Measurements from ENCODE around the gene CDIPT.
A peak's percentile ranks its signal among the peaks of the same experiment; 100 is the strongest.
"Not testable (repeated sequence)": the region's sequence is repeated elsewhere in the genome, so short reads cannot be mapped to it uniquely, and the experiment has no call there.

Gene CDIPT

DNA sequence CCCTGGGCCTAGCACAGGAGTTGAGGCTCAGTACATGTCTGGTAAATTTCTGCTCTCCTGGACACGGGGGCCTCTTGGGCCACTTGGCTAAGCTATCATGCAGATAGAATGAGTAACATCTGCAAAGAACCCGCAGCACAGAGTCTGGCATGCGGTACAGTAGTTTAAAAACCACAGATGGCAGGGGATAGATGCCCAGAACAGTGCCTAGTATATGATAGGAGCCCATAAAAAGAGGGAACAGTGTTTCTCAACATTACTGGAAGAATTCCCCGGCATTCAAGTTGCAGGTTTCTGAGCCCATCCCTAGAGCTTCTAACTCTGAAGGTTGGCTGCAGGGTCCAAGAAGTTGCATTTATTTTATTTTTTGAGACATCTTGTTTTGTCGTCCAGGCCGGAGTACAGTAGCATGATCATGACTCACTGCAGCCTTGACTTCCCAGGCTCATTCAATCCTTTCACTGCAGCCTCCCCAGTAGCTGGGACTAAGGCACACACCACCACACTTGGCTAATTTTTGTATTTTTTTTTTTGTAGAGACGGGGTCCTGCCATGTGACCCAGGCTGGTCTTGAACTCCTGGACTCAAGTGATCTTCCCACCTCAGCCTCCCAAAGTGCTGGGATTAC is 5.8 kb downstream of the CDIPT start:
- DNase-seq, result peak; percentile 17

- DNase-seq, result no peak
Observed at GRCh38 chr16:29854520-29855100, 8.4 kb downstream of the CDIPT start.

- DNase-seq, result no peak
Observed at GRCh38 chr16:29852654-29853053, 10.4 kb downstream of the CDIPT start.

DNA sequence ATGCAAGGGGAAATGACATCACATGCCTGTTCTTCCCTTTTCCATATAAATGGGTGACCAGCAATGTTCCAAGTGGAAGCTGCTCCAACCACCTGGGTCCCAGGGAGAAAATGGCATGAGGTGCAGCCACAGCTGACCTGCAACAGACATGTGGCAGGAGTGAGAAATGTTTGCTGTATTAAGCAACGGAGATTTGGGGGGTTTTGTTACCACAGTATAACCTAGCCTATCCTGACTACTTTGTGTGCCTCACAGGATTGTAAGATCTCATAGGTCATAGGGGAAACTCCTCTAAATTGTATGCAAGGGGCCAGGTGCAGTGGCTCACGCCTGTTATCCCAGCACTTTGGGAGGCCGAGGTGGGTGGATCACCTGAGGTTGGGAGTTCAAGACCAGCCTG is 12.0 kb downstream of the CDIPT start:
- no peak for DNase-seq

- DNase-seq, result no peak
Observed at GRCh38 chr16:29849505-29849904, 13.5 kb downstream of the CDIPT start.

DNA sequence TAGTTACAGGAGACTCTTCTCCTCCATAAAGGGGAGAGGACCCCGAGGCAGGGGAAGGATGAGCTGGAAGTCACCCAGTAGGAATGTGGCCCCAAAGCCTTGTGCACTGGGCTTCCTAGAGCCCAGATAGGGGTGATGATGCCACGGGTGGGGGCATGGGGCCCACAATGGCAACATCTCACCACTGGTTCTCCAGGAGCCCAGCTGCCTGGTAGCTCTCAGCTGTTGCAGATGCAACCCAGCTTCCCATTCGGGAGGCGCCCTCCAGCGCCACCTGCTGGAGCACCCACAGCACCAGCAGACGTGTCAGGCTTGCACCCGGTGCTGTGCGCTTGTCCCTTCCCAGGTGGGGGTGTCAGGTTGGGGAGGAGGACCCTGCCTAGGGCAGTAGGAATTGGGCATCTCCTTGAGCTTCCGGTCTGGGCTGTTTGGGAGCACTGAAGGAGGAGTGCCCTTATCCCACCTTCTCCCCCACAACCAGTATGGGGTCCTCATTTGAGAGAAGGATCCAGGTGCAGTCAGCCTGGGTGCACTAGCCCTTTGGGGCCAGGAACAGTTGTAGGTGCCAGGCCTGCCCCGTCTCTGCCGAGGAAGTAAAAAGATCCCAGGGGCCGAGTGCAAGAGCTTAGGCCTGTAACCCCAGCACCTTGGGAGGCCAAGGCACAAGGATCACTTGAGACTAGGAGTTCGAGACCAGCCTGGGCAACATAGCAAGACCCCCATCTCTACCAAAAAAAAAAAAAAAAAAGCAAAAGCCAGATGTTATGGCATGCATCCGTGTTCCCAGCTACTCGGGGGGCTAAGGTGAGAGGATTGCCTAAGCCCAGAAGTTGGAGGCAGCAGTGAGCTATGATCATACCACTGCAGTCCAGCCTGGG is 14.4 kb downstream of the CDIPT start:
- no peak for DNase-seq

DNA sequence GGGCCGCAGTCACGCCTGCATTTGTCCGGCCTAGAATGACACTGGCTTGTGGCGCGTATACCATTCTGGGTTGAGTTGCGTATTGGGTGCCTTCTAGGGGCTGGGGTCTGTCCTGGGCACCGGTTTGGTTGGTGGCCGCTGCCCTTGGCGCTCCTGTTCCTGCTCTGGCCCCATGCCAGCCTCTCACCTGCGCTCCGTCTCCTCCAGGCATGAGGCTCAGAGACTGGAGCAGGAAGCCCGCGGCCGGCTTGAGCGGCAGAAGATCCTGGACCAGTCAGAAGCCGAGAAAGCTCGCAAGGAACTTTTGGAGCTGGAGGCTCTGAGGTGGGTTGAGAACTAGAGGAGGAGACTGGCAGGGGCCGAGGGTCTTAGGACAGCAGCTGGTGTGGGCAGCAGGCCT is 17.4 kb downstream of the CDIPT start:
- DNase-seq, result no peak

GRCh38 chr16:29844575-29845331 is 18.3 kb downstream of the CDIPT start:
- DNase-seq, result no peak

DNA sequence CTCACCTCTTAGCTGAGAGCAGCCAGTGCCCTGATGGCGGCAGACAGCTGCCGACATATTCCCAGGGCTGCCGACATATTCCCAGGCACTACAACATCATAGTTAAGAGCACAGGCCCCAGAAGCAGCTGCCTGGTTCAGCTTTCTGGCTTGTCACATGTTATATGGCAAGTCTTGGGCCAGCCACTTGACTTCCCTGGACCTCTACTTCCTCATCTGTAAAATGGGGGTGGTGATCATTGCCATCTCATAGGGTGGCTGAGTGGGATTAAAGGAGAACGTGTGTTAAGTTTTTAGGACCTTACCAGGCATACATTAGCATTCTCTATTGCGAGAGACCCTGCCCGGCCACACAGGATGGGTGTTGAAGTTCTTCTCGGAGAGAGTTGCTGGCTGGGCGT is 19.1 kb downstream of the CDIPT start:
- DNase-seq, result no peak

DNA sequence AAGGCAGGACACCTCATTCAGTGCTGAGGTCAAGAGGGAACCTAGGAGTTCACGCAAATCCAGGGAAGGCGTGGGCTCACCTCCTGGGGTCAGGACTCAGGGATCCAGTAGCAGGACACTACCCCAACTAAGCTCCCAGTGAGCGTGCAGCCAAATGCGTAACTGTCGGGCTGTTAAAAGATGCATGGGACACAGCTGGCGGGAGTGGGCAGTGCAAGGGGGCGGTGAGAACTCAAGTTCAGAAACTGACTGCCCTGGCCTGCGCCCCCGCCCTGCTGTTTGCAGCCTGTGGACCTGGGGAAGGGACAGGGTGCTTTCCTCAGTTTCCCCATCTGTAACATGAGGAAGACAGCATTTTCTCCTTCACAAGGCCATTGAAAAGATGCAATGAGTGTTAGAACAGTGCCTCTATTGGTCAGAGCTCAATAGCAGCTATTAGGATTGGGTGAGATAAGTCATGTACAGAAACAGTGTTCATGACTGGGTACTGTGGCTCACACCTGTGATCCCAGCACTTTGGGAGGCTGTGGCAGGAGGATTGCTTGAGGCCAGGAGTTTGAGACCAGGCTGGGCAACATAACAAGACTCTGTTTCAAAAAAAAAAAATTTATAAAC is 20.2 kb downstream of the CDIPT start:
- no peak for DNase-seq

DNA sequence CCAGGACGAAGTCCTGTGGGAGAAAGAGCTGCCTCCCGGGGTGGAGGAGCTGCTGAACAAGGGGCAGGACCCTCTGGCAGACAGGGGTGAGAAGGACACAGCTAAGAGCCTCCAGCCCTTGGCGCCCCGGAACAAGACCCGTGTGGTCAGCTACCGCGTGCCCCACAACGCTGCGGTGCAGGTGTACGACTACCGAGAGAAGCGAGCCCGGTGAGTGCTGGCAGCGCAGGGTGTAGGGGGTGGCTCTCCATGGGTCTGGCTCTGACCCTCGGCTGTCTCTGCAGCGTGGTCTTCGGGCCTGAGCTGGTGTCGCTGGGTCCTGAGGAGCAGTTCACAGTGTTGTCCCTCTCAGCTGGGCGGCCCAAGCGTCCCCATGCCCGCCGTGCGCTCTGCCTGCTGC is 21.4 kb downstream of the CDIPT start:
- no peak for DNase-seq

- no peak for DNase-seq
Observed at GRCh38 chr16:29840240-29840639, 22.8 kb downstream of the CDIPT start.

- no peak for DNase-seq
Observed at GRCh38 chr16:29839822-29840221, 23.2 kb downstream of the CDIPT start.

- DNase-seq, result no peak
Observed at GRCh38 chr16:29837841-29838240, 25.2 kb downstream of the CDIPT start.

DNA sequence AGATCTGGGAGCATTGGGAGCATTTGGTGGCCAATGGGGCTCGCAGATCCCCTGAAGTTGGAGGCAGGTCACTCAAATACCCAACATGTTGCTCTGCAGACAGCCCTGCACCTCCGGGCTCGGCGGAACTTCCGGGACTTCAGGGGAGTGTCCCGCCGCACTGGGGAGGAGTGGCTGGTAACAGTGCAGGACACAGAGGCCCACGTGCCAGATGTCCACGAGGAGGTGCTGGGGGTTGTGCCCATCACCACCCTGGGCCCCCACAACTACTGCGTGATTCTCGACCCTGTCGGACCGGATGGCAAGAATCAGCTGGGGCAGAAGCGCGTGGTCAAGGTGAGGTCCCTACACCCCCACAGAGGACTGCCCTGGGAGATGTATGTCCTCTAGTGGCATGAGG is 26.4 kb downstream of the CDIPT start:
- no peak for DNase-seq

- DNase-seq, result no peak
Observed at GRCh38 chr16:29835926-29836325, 27.1 kb downstream of the CDIPT start.

DNA sequence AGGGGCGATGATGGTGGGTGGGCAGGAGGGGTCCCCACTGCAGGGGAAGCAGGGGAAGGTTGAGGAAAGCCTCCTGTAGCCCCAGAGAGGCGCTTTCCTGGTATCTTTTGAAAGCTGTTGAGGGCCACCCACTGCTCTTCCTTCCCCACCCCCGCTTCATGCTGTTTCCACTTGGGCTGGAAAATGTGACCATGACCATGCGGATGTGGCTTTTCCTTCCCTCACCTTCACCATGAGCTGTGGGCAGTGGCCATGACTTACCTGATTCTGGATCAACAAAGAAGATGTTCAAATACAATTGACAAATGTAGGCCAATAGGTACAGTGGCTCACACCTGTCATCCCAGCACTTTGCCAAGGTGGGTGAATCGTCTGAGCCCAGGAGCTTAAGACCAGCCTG is 28.9 kb downstream of the CDIPT start:
- DNase-seq, result no peak

DNA sequence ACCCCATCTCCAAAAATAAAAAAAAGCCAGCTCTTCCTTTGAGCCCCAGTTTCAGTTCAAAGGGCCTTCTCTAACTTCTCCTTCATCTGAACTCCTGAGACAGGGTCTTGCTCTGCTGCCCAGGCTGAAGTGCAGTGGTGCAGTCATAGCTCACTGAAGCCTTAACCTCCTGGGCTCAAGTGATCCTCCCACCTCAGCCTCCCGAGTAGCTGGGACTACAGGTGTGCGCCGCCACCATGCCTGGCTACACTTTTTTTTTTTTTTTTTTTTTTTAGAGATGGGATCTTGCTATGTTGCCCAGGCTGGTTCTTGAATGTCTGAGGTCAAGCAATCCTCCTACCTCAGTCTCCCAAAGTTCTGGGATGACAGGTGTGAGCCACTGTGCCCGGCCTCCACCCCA is 29.8 kb downstream of the CDIPT start:
- not testable (repeated sequence) for DNase-seq

GRCh38 chr16:29831490-29831889 is 31.5 kb downstream of the CDIPT start:
- no peak for DNase-seq

DNA sequence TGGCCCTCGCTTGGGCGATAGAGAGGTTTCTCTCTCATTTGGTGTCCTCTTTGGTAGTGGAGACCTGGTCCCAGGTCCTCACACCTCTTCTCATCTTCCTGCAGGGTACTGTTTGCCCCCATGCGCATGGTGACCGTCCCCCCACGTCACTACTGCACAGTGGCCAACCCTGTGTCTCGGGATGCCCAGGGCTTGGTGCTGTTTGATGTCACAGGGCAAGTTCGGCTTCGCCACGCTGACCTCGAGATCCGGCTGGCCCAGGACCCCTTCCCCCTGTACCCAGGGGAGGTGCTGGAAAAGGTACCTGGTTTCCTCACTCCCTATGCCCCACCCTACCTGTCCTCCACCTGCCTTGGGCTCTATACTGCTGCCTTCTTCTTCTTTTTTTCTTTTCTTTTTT is 32.3 kb downstream of the CDIPT start:
- DNase-seq, result no peak

GRCh38 chr16:29826342-29826695 is 36.7 kb downstream of the CDIPT start:
- DNase-seq, result no peak

DNA sequence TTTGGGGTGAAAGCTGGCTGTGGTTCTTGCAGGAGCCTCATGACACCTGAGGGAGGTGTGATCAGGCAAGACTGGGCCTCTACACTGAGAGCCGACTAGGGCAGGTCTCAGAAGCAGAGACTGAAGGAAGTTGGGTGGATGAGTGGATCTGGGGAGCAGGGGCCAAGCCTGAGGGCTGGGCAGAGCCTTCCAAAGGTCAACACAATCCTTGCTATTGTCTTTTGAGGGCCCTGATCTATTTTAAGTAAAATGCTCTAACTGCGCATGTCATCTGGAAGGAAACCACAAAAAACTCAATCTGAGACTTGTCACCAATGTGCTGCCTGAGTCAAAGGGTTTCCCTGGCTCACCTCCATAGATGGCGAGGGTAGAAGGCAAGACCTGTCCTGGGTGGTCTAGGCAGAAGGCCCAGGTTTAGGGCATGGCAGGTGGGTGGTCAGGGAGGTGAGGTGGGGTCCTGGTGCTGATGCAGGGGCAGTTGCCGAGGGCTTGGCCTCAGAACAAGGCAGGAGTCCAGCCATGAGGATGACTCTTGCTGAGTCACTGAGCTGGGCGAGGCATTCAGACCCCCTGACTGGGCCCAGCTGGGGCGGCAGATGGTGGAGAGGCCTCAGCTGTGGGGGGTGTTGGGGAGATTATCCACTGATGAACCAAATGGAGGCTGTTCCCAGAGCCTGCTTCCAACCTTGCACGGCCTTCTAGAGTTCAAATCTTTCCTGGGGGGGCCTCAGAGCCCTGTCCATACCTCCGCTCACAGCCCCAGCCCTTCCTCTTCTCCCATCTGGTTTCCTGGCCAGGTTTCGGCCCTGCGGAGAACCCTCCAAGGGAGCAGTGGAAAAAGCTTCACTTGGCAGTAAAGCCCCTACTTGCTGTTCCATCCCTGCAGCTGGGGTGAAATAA is 37.6 kb downstream of the CDIPT start:
- peak; percentile 90 for DNase-seq

All from NCI-H2171 treated with DMSO at 0.1 percent for 48 hours (cell line).